Measurements from ENCODE around the gene MAP3K12. TPM values are rescaled to one million over a fixed set of nuclear protein-coding genes. Genes with fewer than 3 reads are reported as not detected.

The MAP3K12 gene
- total and polyA plus RNA-seq, 2 of the 13 experiments (the other 11 are each of a cell fraction or from before 2014, with no cell fraction given): 0.20 to 1.1 TPM

- TF ChIP-seq MLXIP (CRISPR knock-in tag; IDR thresholded peaks at IDR 0.05; ENCODE audit: borderline replicate concordance) (no peak), MBD4 (IDR thresholded peaks at IDR 0.05; ENCODE audit: borderline replicate concordance, low read length) (peak; percentile 84), SNAPC2 (CRISPR knock-in tag; IDR thresholded peaks at IDR 0.05) (0 out of 2 replicates have a peak, but pooled peaks have one; percentile 73), KAT7 (CRISPR knock-in tag; IDR thresholded peaks at IDR 0.05; ENCODE audit: borderline replicate concordance) (0 out of 2 replicates have a peak, but pooled peaks have one; percentile 47), ZMYM3 (CRISPR knock-in tag; IDR thresholded peaks at IDR 0.05) (peak; percentile 40; the same call in 1 of the 2 replicates), ZBTB37 (CRISPR knock-in tag; IDR thresholded peaks at IDR 0.05) (peak; percentile 81), ZNF496 (CRISPR knock-in tag; IDR thresholded peaks at IDR 0.05; ENCODE audit: insufficient replicate concordance) (no peak), HIC2 (CRISPR knock-in tag; IDR thresholded peaks at IDR 0.05; ENCODE audit: low read depth) (peak; percentile 53), CHD4 (IDR thresholded peaks at IDR 0.05; ENCODE audit: borderline replicate concordance, low read length) (peak; percentile 88; the same call in 1 of the 2 replicates), DNMT3B (CRISPR knock-in tag; conservative IDR thresholded peaks at IDR 0.05) (peak; percentile 92), ISL2 (CRISPR knock-in tag; IDR thresholded peaks at IDR 0.05) (peak; percentile 77), MXD4 (CRISPR knock-in tag; IDR thresholded peaks at IDR 0.05) (0 out of 2 replicates have a peak, but pooled peaks have one; percentile 43), ZNF331 (CRISPR knock-in tag; IDR thresholded peaks at IDR 0.05) (peak; percentile 97), ZMYM4 (CRISPR knock-in tag; IDR thresholded peaks at IDR 0.05) (0 out of 2 replicates have a peak, but pooled peaks have one; percentile 30), REST (IDR thresholded peaks at IDR 0.05; ENCODE audit: borderline replicate concordance in 1 of 2, low read depth in 1 of 2, low read length in 2 of 2) (peak in 1 of 2 experiments; percentile 49; a peak in 1 of 4 replicates), STAG1 (CRISPR knock-in tag; IDR thresholded peaks at IDR 0.05) (peak; percentile 12; the same call in 1 of the 2 replicates), HOXD1 (CRISPR knock-in tag; IDR thresholded peaks at IDR 0.05) (peak; percentile 87), HNF1B (CRISPR knock-in tag; IDR thresholded peaks at IDR 0.05) (peak; percentile 52; the same call in 1 of the 2 replicates)
Observed at GRCh38 chr12:53538209-53538689, 39.0 kb upstream of the MAP3K12 start (continued).

All from HepG2 (cell line).